GM18868 (cell line): ENCODE results near the gene NDUFS1.
"Not testable (repeated sequence)": the region's sequence is repeated elsewhere in the genome, so short reads cannot be mapped to it uniquely, and the experiment has no call there.

Experiments used
- ATAC-seq: cut with Tn5 transposase; IDR thresholded peaks from one replicate; pipeline ENCODE4 v1.9.1; 2021; ENCODE audit warnings: mild to moderate bottlenecking, moderate library complexity; ENCODE audit not compliant: unreplicated experiment

Gene NDUFS1

GRCh38 chr2:206159346-206160124, at the start of gene NDUFS1, which contains the start of gene EEF1B2:
TSS of gene NDUFS1 (minus strand) at chr2:206159444. CDS start at chr2:206153678, 5,766 bp downstream.
TSS of gene EEF1B2 (plus strand) at chr2:206159895. CDS start at chr2:206159980, 85 bp downstream.
- ATAC-seq = peak; percentile 91

GRCh38 chr2:206208900-206209299, 49.7 kb upstream of the NDUFS1 start:
- no peak for ATAC-seq

- ATAC-seq = not testable (repeated sequence)
Observed at GRCh38 chr2:206207316-206207715, 48.1 kb upstream of the NDUFS1 start.

GRCh38 chr2:206204710-206205109, 45.5 kb upstream of the NDUFS1 start:
- no peak for ATAC-seq

GRCh38 chr2:206203331-206203730, 44.1 kb upstream of the NDUFS1 start:
- no peak for ATAC-seq

- ATAC-seq = no peak
Observed at GRCh38 chr2:206202446-206202845, 43.2 kb upstream of the NDUFS1 start.

GRCh38 chr2:206201075-206201848, 42.0 kb upstream of the NDUFS1 start:
- ATAC-seq = no peak

GRCh38 chr2:206198677-206199076, 39.4 kb upstream of the NDUFS1 start:
- ATAC-seq = no peak

GRCh38 chr2:206193671-206194357, 34.6 kb upstream of the NDUFS1 start:
- ATAC-seq = no peak

- no peak for ATAC-seq
Observed at GRCh38 chr2:206192157-206192556, 32.9 kb upstream of the NDUFS1 start.

GRCh38 chr2:206190689-206191088, 31.4 kb upstream of the NDUFS1 start:
- no peak for ATAC-seq

GRCh38 chr2:206190111-206190510, 30.9 kb upstream of the NDUFS1 start:
- ATAC-seq = no peak

GRCh38 chr2:206189691-206190090, 30.4 kb upstream of the NDUFS1 start:
- no peak for ATAC-seq

GRCh38 chr2:206181526-206181925, 22.3 kb upstream of the NDUFS1 start:
- not testable (repeated sequence) for ATAC-seq

GRCh38 chr2:206176901-206177300, 17.7 kb upstream of the NDUFS1 start:
- ATAC-seq = no peak

GRCh38 chr2:206176121-206176520, 16.9 kb upstream of the NDUFS1 start:
- no peak for ATAC-seq

- no peak for ATAC-seq
Observed at GRCh38 chr2:206173147-206173546, 13.9 kb upstream of the NDUFS1 start.

- ATAC-seq = not testable (repeated sequence)
Observed at GRCh38 chr2:206171624-206172397, 12.6 kb upstream of the NDUFS1 start.

- not testable (repeated sequence) for ATAC-seq
Observed at GRCh38 chr2:206168230-206168629, 9.0 kb upstream of the NDUFS1 start.

GRCh38 chr2:206164261-206164862, 5.1 kb upstream of the NDUFS1 start:
- no peak for ATAC-seq
